Sigmoid colon (tissue), 7 donors: Measurements from ENCODE around the gene CBY2. TPM values are rescaled to one million over a fixed set of nuclear protein-coding genes. Genes with fewer than 3 reads are reported as not detected.
"Not testable (repeated sequence)": the region's sequence is repeated elsewhere in the genome, so short reads cannot be mapped to it uniquely, and the experiment has no call there.

Experiments
- DNase-seq: peaks from one replicate; pipeline ENCODE4 v3.0.0-alpha.2; 2019
- H3K27ac ChIP-seq, 4 donors: fragments of 200-600 bp; sonication (generic); one replicate each; pipeline ENCODE4 v1.5.1; 2016 to 2019; ENCODE audit warnings: mild to moderate bottlenecking in 1 of 4
- H3K27me3 ChIP-seq, 3 donors: fragments of 200-600 bp; sonication (generic); one replicate each; pipeline ENCODE4 v1.5.1; 2019; ENCODE audit warnings: mild to moderate bottlenecking in 1 of 3
- H3K36me3 ChIP-seq, 4 donors: fragments of 200-600 bp; sonication (generic); one replicate each; pipeline ENCODE4 v1.5.1; 2016 to 2019
- H3K4me1 ChIP-seq, 4 donors: fragments of 200-600 bp; sonication (generic); one replicate each; pipeline ENCODE4 v1.5.1; 2017 to 2019
- H3K4me3 ChIP-seq, 4 donors: fragments of 200-600 bp; sonication (generic); one replicate each; pipeline ENCODE4 v1.5.1; 2017 to 2019; ENCODE audit warnings: mild to moderate bottlenecking in 2 of 4, moderate library complexity in 1 of 4
- H3K9me3 ChIP-seq, 4 donors: fragments of 200-600 bp in 3 of 4; sonication (generic) in 3 of 4; one replicate each; pipeline versions ENCODE4 v1.5.1 to v1.6.1; 2013 to 2019
- CTCF ChIP-seq, 4 experiments: fragments of 450-650 bp in 3 of 4; fragments of 200-600 bp in 1 of 4; IDR thresholded peaks; one replicate each; pipeline ENCODE4 v1.5.1; 2016 to 2019; ENCODE audit warnings: antibody characterized with exemption in 4 of 4, mild to moderate bottlenecking in 3 of 4, moderate library complexity in 2 of 4
- EP300 ChIP-seq, 4 donors: sonication (generic); formaldehyde crosslinking; IDR thresholded peaks; one replicate each; pipeline ENCODE4 v1.6.1; 2017; ENCODE audit warnings: antibody characterized with exemption in 4 of 4
- POLR2A ChIP-seq, 2 donors: fragments of 450-650 bp; IDR thresholded peaks; one replicate each; pipeline ENCODE4 v1.6.1; 2016; ENCODE audit warnings: antibody characterized with exemption in 2 of 2, mild to moderate bottlenecking in 2 of 2, moderate library complexity in 2 of 2
- POLR2AphosphoS5 ChIP-seq, 4 donors: sonication (generic); formaldehyde crosslinking; IDR thresholded peaks; one replicate each; pipeline ENCODE4 v1.6.1; 2017; ENCODE audit warnings: antibody characterized with exemption in 4 of 4
- WGBS, 2 donors: extraction: QIAGEN DNeasy Blood & Tissue Kit; methylation state at CpG; one replicate each; pipeline ENCODE4 v1.1.7; 2013; 5-methylcytosine and 5-hydroxymethylcytosine counted together
- intact Hi-C: fragments of 100-400 bp; cut with DNase I; formaldehyde crosslinking; loops from one replicate; pipeline ENCODE4 v1.15.1; 2023
- polyA plus RNA-seq, 3 donors: library from polyadenylated mRNA; stranded (reverse); fragments of 200-250 nt; gene quantifications; one replicate each; pipeline ENCODE4 v1.2.3, GENCODE V29; 2013
- total RNA-seq, 4 donors: library from RNA; depleted of rRNA; stranded (reverse); fragments of >200 nt; gene quantifications; one replicate each; pipeline ENCODE4 v1.1.0, GENCODE V29; 2016
- donor health status: healthy with polysubstance abuse.
- donor health status: Bipolar disorder and iron deficiency.
- donor health status: healthy.

Gene CBY2
- total RNA-seq (not detected), polyA plus RNA-seq (not detected)

- Histone ChIP-seq H3K36me3 (no peaks in the 10 kb centered on the region), H3K9me3 (no peaks in the 10 kb centered on the region), H3K27ac (no peak within 1 kb of the TSS), H3K4me1 (no peaks in the 10 kb centered on the region), H3K4me3 (no peak within 1 kb of the TSS), H3K27me3 (no peaks in the 10 kb centered on the region)
- intact Hi-C loops, result no loop called here
- TF ChIP-seq POLR2AphosphoS5 (IDR thresholded peaks at IDR 0.05) (no peak), EP300 (IDR thresholded peaks at IDR 0.05) (no peak), POLR2A (IDR thresholded peaks at IDR 0.05) (no peak), CTCF (IDR thresholded peaks at IDR 0.05) (no peak)
- DNase-seq, result no peak
- 50 to 77% methylated on average over 1 of the region's 1 CpG for WGBS, 2 donors
Observed at GRCh38 chr13:45702088-45702487, at the start of gene CBY2. Gene CBY2 (plus strand): TSS chr13:45702320. CDS start chr13:45702391, 71 bp downstream.

- Histone ChIP-seq H3K4me1 (no peaks in the 10 kb centered on the region), H3K27me3 (no peaks in the 10 kb centered on the region), H3K36me3 (no peaks in the 10 kb centered on the region), H3K27ac (no peak overlapping the region), H3K4me3 (no peak overlapping the region), H3K9me3 (no peaks in the 10 kb centered on the region)
- WGBS, 2 donors, result 68 to 83% methylated on average over 5 of the region's 5 CpGs
- intact Hi-C loops, result no loop called here
- no peak for DNase-seq
- TF ChIP-seq POLR2A (IDR thresholded peaks at IDR 0.05), result no peak
- TF ChIP-seq CTCF (IDR thresholded peaks at IDR 0.05), result no peak
- TF ChIP-seq POLR2AphosphoS5 (IDR thresholded peaks at IDR 0.05), result no peak
- no peak for TF ChIP-seq EP300 (IDR thresholded peaks at IDR 0.05)
Observed at GRCh38 chr13:45654633-45655349, 47.3 kb upstream of the CBY2 start.

GRCh38 chr13:45658586-45659235, 43.4 kb upstream of the CBY2 start:
- 88 to 93% methylated on average over 5 of the region's 5 CpGs for WGBS, 2 donors
- DNase-seq, result no peak
- TF ChIP-seq EP300 (IDR thresholded peaks at IDR 0.05) (no peak), CTCF (IDR thresholded peaks at IDR 0.05) (no peak), POLR2AphosphoS5 (IDR thresholded peaks at IDR 0.05) (no peak), POLR2A (IDR thresholded peaks at IDR 0.05) (no peak)
- no peaks in the 10 kb centered on the region for H3K4me1 ChIP-seq
- H3K27ac ChIP-seq, result no peak overlapping the region
- H3K9me3 ChIP-seq, result no peaks in the 10 kb centered on the region
- no peak overlapping the region for H3K4me3 ChIP-seq
- H3K36me3 ChIP-seq, result no peaks in the 10 kb centered on the region
- intact Hi-C loops, result no loop called here
- no peaks in the 10 kb centered on the region for H3K27me3 ChIP-seq

- no peak for DNase-seq
- intact Hi-C loops, result no loop called here
- no peaks in the 10 kb centered on the region for H3K4me1 ChIP-seq
- 52 to 76% methylated on average over 3 of the region's 3 CpGs for WGBS, 2 donors
- no peak overlapping the region for H3K4me3 ChIP-seq
- H3K9me3 ChIP-seq, result no peaks in the 10 kb centered on the region
- no peak for TF ChIP-seq EP300 (IDR thresholded peaks at IDR 0.05)
- TF ChIP-seq CTCF (IDR thresholded peaks at IDR 0.05), result no peak
- no peaks in the 10 kb centered on the region for H3K27me3 ChIP-seq
- no peak overlapping the region for H3K27ac ChIP-seq
- H3K36me3 ChIP-seq, result no peaks in the 10 kb centered on the region
Observed at GRCh38 chr13:45659536-45659935, 42.6 kb upstream of the CBY2 start.

- 18 to 23% methylated on average over 1 of the region's 1 CpG for WGBS, 2 donors
- DNase-seq, H3K36me3 ChIP-seq, H3K4me1 ChIP-seq, H3K27ac ChIP-seq, H3K4me3 ChIP-seq, intact Hi-C loops, H3K9me3 ChIP-seq, H3K27me3 ChIP-seq: not testable (repeated sequence)
Observed at GRCh38 chr13:45660458-45660857, 41.7 kb upstream of the CBY2 start.
